ENCODE measurements around the gene ARHGAP9. TPM values are rescaled to one million over a fixed set of nuclear protein-coding genes. Genes with fewer than 3 reads are reported as not detected.
A peak's percentile ranks its signal among the peaks of the same experiment; 100 is the strongest.

The ARHGAP9 gene
- total RNA-seq, 6 experiments from 2014 or later, result 3.5 to 11.0 (median 6.8) TPM

- Histone ChIP-seq H3K4me3 (no peak overlapping the region), H3K27me3 (no peaks in the 10 kb centered on the region), H3K9me3 (no peaks in the 10 kb centered on the region), H3K36me3 (no peaks in the 10 kb centered on the region), H3K27ac (peak overlapping the region; percentile 71 to 83 (median 72)), H3K4me1 (peaks cover 0 to 61% (median 23%) of the 10 kb centered on the region in 4 donors)
- ATAC-seq (peak; percentile 47 to 70 (median 56)), DNase-seq (peak; percentile 86 to 96 (median 89))
- TF ChIP-seq POLR2A (IDR thresholded peaks at IDR 0.05), result peak; percentile 62
- no peak for TF ChIP-seq CTCF (IDR thresholded peaks at IDR 0.05)
- whole genome bisulfite sequencing (ENCODE audit: insufficient coverage, low coverage, low lambda C conversion rate, missing lambda C conversion rate), result 30% methylated on average over 6 of the region's 6 CpGs
- intact Hi-C loops (cut with DNase I), result no loop called here
Measured at GRCh38 chr12:57451233-57451778, 28.4 kb downstream of the ARHGAP9 start.

GRCh38 chr12:57450057-57450456 is 29.6 kb downstream of the ARHGAP9 start:
- H3K27me3 ChIP-seq, result no peaks in the 10 kb centered on the region
- TF ChIP-seq POLR2A (IDR thresholded peaks at IDR 0.05), result no peak
- no peak for TF ChIP-seq CTCF (IDR thresholded peaks at IDR 0.05)
- H3K36me3 ChIP-seq, result no peaks in the 10 kb centered on the region
- ATAC-seq (no peak), DNase-seq (no peak)
- intact Hi-C loops (cut with DNase I), result no loop called here
- H3K4me3 ChIP-seq, result no peak overlapping the region
- no peaks in the 10 kb centered on the region for H3K9me3 ChIP-seq
- peaks cover 0 to 56% (median 23%) of the 10 kb centered on the region in 4 donors for H3K4me1 ChIP-seq
- peak overlapping the region; percentile 51 to 78 (median 66) for H3K27ac ChIP-seq
- 20% methylated on average over 1 of the region's 3 CpGs for WGBS (ENCODE audit: insufficient coverage, low coverage, low lambda C conversion rate, missing lambda C conversion rate)

- no peaks in the 10 kb centered on the region for H3K9me3 ChIP-seq
- no peak for ATAC-seq
- H3K4me3 ChIP-seq, result no peak overlapping the region
- TF ChIP-seq POLR2A (IDR thresholded peaks at IDR 0.05) (no peak), CTCF (IDR thresholded peaks at IDR 0.05) (no peak)
- DNase-seq, result no peak
- WGBS (ENCODE audit: insufficient coverage, low coverage, low lambda C conversion rate, missing lambda C conversion rate), result no CpG with 5 or more reads among the region's 7 CpGs
- H3K27me3 ChIP-seq, result no peaks in the 10 kb centered on the region
- H3K4me1 ChIP-seq, result peaks cover 0 to 52% (median 23%) of the 10 kb centered on the region in 4 donors
- no peak overlapping the region for H3K27ac ChIP-seq
- intact Hi-C loops (cut with DNase I), result no loop called here
- H3K36me3 ChIP-seq, result no peaks in the 10 kb centered on the region
Measured at GRCh38 chr12:57449375-57449774, 30.3 kb downstream of the ARHGAP9 start.

- Histone ChIP-seq H3K36me3 (no peaks in the 10 kb centered on the region), H3K9me3 (no peaks in the 10 kb centered on the region), H3K27ac (no peak overlapping the region), H3K27me3 (no peaks in the 10 kb centered on the region), H3K4me1 (peaks cover 0 to 45% (median 20%) of the 10 kb centered on the region in 4 donors), H3K4me3 (no peak overlapping the region)
- ATAC-seq (no peak), DNase-seq (no peak)
- 85% methylated on average over 2 of the region's 2 CpGs for WGBS (ENCODE audit: insufficient coverage, low coverage, low lambda C conversion rate, missing lambda C conversion rate)
- TF ChIP-seq CTCF (IDR thresholded peaks at IDR 0.05), result no peak
- TF ChIP-seq POLR2A (IDR thresholded peaks at IDR 0.05), result no peak
- intact Hi-C loops (cut with DNase I), result no loop called here
Measured at GRCh38 chr12:57448669-57449068, 31.0 kb downstream of the ARHGAP9 start.
